ENCODE measurements around the gene DMWD. TPM values are rescaled to one million over a fixed set of nuclear protein-coding genes. Genes with fewer than 3 reads are reported as not detected.

The DMWD gene
- total RNA-seq, result 24.7 TPM
- polyA plus RNA-seq, result 43.7 TPM

- DNase-seq (ENCODE audit: extremely low spot score), result peak; percentile 98
- Histone ChIP-seq H3K4me1 (ENCODE audit: insufficient read depth) (no peaks in the 10 kb centered on the region), H3K27ac (ENCODE audit: low read depth) (peak within 1 kb of the TSS; percentile 73), H3K36me3 (ENCODE audit: insufficient read depth) (no peaks in the 10 kb centered on the region), H3K4me3 (ENCODE audit: low read depth, low read length) (peak within 1 kb of the TSS; percentile 98)
- WGBS, result under 1% methylated on average over 86 of the region's 86 CpGs
Measured at GRCh38 chr19:45792470-45793177, at the start of gene DMWD. Gene DMWD (minus strand): TSS chr19:45792845. CDS start chr19:45792756, 89 bp downstream.

GRCh38 chr19:45842198-45842597, 49.6 kb upstream of the DMWD start:
- no peak overlapping the region for H3K27ac ChIP-seq (ENCODE audit: low read depth)
- DNase-seq (ENCODE audit: extremely low spot score), result no peak
- H3K4me1 ChIP-seq (ENCODE audit: insufficient read depth), result no peaks in the 10 kb centered on the region
- 95% methylated on average over 14 of the region's 14 CpGs for WGBS
- no peak overlapping the region for H3K4me3 ChIP-seq (ENCODE audit: low read depth, low read length)
- H3K36me3 ChIP-seq (ENCODE audit: insufficient read depth), result peaks cover 12% of the 10 kb centered on the region

- Histone ChIP-seq H3K4me3 (ENCODE audit: low read depth, low read length) (no peak overlapping the region), H3K27ac (ENCODE audit: low read depth) (no peak overlapping the region), H3K36me3 (ENCODE audit: insufficient read depth) (peaks cover 28% of the 10 kb centered on the region), H3K4me1 (ENCODE audit: insufficient read depth) (no peaks in the 10 kb centered on the region)
- WGBS, result 91% methylated on average over 7 of the region's 7 CpGs
- no peak for DNase-seq (ENCODE audit: extremely low spot score)
Measured at GRCh38 chr19:45834970-45835369, 42.3 kb upstream of the DMWD start.

GRCh38 chr19:45828945-45829344, 36.3 kb upstream of the DMWD start:
- Histone ChIP-seq H3K4me1 (ENCODE audit: insufficient read depth) (no peaks in the 10 kb centered on the region), H3K27ac (ENCODE audit: low read depth) (no peak overlapping the region), H3K36me3 (ENCODE audit: insufficient read depth) (peaks cover 20% of the 10 kb centered on the region), H3K4me3 (ENCODE audit: low read depth, low read length) (no peak overlapping the region)
- no peak for DNase-seq (ENCODE audit: extremely low spot score)
- WGBS, result 95% methylated on average over 16 of the region's 16 CpGs

GRCh38 chr19:45828523-45828922, 35.9 kb upstream of the DMWD start:
- 90% methylated on average over 9 of the region's 9 CpGs for WGBS
- Histone ChIP-seq H3K4me3 (ENCODE audit: low read depth, low read length) (no peak overlapping the region), H3K4me1 (ENCODE audit: insufficient read depth) (no peaks in the 10 kb centered on the region), H3K36me3 (ENCODE audit: insufficient read depth) (peaks cover 20% of the 10 kb centered on the region), H3K27ac (ENCODE audit: low read depth) (no peak overlapping the region)
- no peak for DNase-seq (ENCODE audit: extremely low spot score)

GRCh38 chr19:45827459-45828093, 34.9 kb upstream of the DMWD start:
- Histone ChIP-seq H3K4me1 (ENCODE audit: insufficient read depth) (no peaks in the 10 kb centered on the region), H3K27ac (ENCODE audit: low read depth) (no peak overlapping the region), H3K4me3 (ENCODE audit: low read depth, low read length) (no peak overlapping the region), H3K36me3 (ENCODE audit: insufficient read depth) (peaks cover 15% of the 10 kb centered on the region)
- 92% methylated on average over 16 of the region's 16 CpGs for WGBS
- no peak for DNase-seq (ENCODE audit: extremely low spot score)

GRCh38 chr19:45826934-45827333, 34.3 kb upstream of the DMWD start:
- 89% methylated on average over 11 of the region's 11 CpGs for WGBS

GRCh38 chr19:45825917-45826893, 33.6 kb upstream of the DMWD start:
- no peak for DNase-seq (ENCODE audit: extremely low spot score)
- Histone ChIP-seq H3K4me1 (ENCODE audit: insufficient read depth) (no peaks in the 10 kb centered on the region), H3K27ac (ENCODE audit: low read depth) (no peak overlapping the region), H3K36me3 (ENCODE audit: insufficient read depth) (peaks cover 13% of the 10 kb centered on the region), H3K4me3 (ENCODE audit: low read depth, low read length) (no peak overlapping the region)
- 82% methylated on average over 22 of the region's 22 CpGs for WGBS

More at GRCh38 chr19:45826934-45827333, 34.3 kb upstream of the DMWD start:
- Histone ChIP-seq H3K4me3 (ENCODE audit: low read depth, low read length) (no peak overlapping the region), H3K4me1 (ENCODE audit: insufficient read depth) (no peaks in the 10 kb centered on the region), H3K27ac (ENCODE audit: low read depth) (no peak overlapping the region), H3K36me3 (ENCODE audit: insufficient read depth) (peaks cover 15% of the 10 kb centered on the region)
- DNase-seq (ENCODE audit: extremely low spot score), result no peak

- H3K27ac ChIP-seq (ENCODE audit: low read depth), result no peak overlapping the region
- no peaks in the 10 kb centered on the region for H3K4me1 ChIP-seq (ENCODE audit: insufficient read depth)
- no peak for DNase-seq (ENCODE audit: extremely low spot score)
- H3K4me3 ChIP-seq (ENCODE audit: low read depth, low read length), result no peak overlapping the region
- 93% methylated on average over 8 of the region's 8 CpGs for WGBS
- H3K36me3 ChIP-seq (ENCODE audit: insufficient read depth), result peaks cover 12% of the 10 kb centered on the region
Measured at GRCh38 chr19:45825263-45825605, 32.6 kb upstream of the DMWD start.

GRCh38 chr19:45824531-45825262, 32.1 kb upstream of the DMWD start:
- DNase-seq (ENCODE audit: extremely low spot score), result no peak
- Histone ChIP-seq H3K4me1 (ENCODE audit: insufficient read depth) (no peaks in the 10 kb centered on the region), H3K4me3 (ENCODE audit: low read depth, low read length) (no peak overlapping the region), H3K27ac (ENCODE audit: low read depth) (no peak overlapping the region), H3K36me3 (ENCODE audit: insufficient read depth) (peaks cover 8% of the 10 kb centered on the region)
- 85% methylated on average over 26 of the region's 26 CpGs for WGBS

- WGBS, result 57% methylated on average over 12 of the region's 12 CpGs
- Histone ChIP-seq H3K4me1 (ENCODE audit: insufficient read depth) (no peaks in the 10 kb centered on the region), H3K4me3 (ENCODE audit: low read depth, low read length) (no peak overlapping the region), H3K36me3 (ENCODE audit: insufficient read depth) (peaks cover 5% of the 10 kb centered on the region), H3K27ac (ENCODE audit: low read depth) (no peak overlapping the region)
- no peak for DNase-seq (ENCODE audit: extremely low spot score)
Measured at GRCh38 chr19:45824041-45824471, 31.4 kb upstream of the DMWD start.

GRCh38 chr19:45823182-45823581, 30.5 kb upstream of the DMWD start:
- peaks cover 3% of the 10 kb centered on the region for H3K36me3 ChIP-seq (ENCODE audit: insufficient read depth)
- H3K4me1 ChIP-seq (ENCODE audit: insufficient read depth), result no peaks in the 10 kb centered on the region
- no peak overlapping the region for H3K27ac ChIP-seq (ENCODE audit: low read depth)
- DNase-seq (ENCODE audit: extremely low spot score), result no peak
- 91% methylated on average over 12 of the region's 12 CpGs for WGBS
- no peak overlapping the region for H3K4me3 ChIP-seq (ENCODE audit: low read depth, low read length)

- H3K27ac ChIP-seq (ENCODE audit: low read depth), result no peak overlapping the region
- no peak for DNase-seq (ENCODE audit: extremely low spot score)
- H3K36me3 ChIP-seq (ENCODE audit: insufficient read depth), result peaks cover under 1% of the 10 kb centered on the region
- H3K4me3 ChIP-seq (ENCODE audit: low read depth, low read length), result no peak overlapping the region
- 95% methylated on average over 5 of the region's 5 CpGs for WGBS
- H3K4me1 ChIP-seq (ENCODE audit: insufficient read depth), result no peaks in the 10 kb centered on the region
Measured at GRCh38 chr19:45822716-45823115, 30.1 kb upstream of the DMWD start.

All from urinary bladder (tissue), 4 donors.